AG04450 (cell line): ENCODE results near the gene SATB1. TPM values are rescaled to one million over a fixed set of nuclear protein-coding genes. Genes with fewer than 3 reads are reported as not detected.

Experiments used
- CTCF ChIA-PET: fragments of 300-600, 350-600 bp; formaldehyde crosslinking; extraction: SDS; loops from one replicate; lab custom pipeline; 2022; ENCODE audit warnings: antibody characterized with exemption, inconsistent platforms; lab: Charles Lee
- POLR2A ChIA-PET: fragments of 350-600 bp; formaldehyde crosslinking; extraction: SDS; loops from one replicate; lab custom pipeline; 2021; ENCODE audit warnings: antibody characterized with exemption, inconsistent platforms; lab: Yijun Ruan, JAX
- DNase-seq: peaks from one replicate; pipeline ENCODE4 v3.0.0-alpha.2; 2011; ENCODE audit warnings: low read depth, low spot score
- H3K27ac ChIP-seq: one replicate; pipeline ENCODE4 v1.5.1; 2012; ENCODE audit warnings: low read depth, low read length, control low read depth
- H3K27me3 ChIP-seq: one replicate; pipeline ENCODE4 v1.6.0; 2012; ENCODE audit warnings: low read length; ENCODE audit not compliant: control insufficient read depth, insufficient read depth
- H3K4me3 ChIP-seq: 2 replicates; pipeline ENCODE4 v1.5.1; 2011; ENCODE audit warnings: mild to moderate bottlenecking, low read depth, low read length, control low read depth
- H3K9me3 ChIP-seq: 2 replicates; pipeline ENCODE4 v1.5.1; 2012; ENCODE audit warnings: low read length; ENCODE audit not compliant: control insufficient read depth, insufficient read depth
- CTCF ChIP-seq: IDR thresholded peaks from 2 replicates; pipeline ENCODE4 v1.5.1; 2011; ENCODE audit warnings: low read depth, low read length, control low read depth, inconsistent platforms
- polyA plus RNA-seq: library from polyadenylated mRNA; depleted of rRNA; stranded (reverse); fragments of >200 nt; gene quantifications from 2 replicates; pipeline ENCODE4 v1.2.3, GENCODE V29; 2011

The SATB1 gene
- polyA plus RNA-seq, 1 experiment: 12.3 TPM

GRCh38 chr3:18447720-18448119, 22.6 kb upstream of the SATB1 start:
- no peak for TF ChIP-seq CTCF
- DNase-seq: no peak
- ChIA-PET POLR2A (no interaction called here), CTCF (no interaction called here)
- Histone ChIP-seq H3K4me3 (no peak overlapping the region), H3K9me3 (peaks cover 4% of the 10 kb centered on the region), H3K27ac (no peak overlapping the region), H3K27me3 (peaks cover 28% of the 10 kb centered on the region)

GRCh38 chr3:18446149-18446825, 21.1 kb upstream of the SATB1 start:
- POLR2A ChIA-PET: no interaction called here
- CTCF ChIA-PET: no interaction called here
- Histone ChIP-seq H3K27me3 (peaks cover 28% of the 10 kb centered on the region), H3K9me3 (peaks cover 4% of the 10 kb centered on the region), H3K4me3 (no peak overlapping the region), H3K27ac (no peak overlapping the region)
- no peak for TF ChIP-seq CTCF
- no peak for DNase-seq

DNA sequence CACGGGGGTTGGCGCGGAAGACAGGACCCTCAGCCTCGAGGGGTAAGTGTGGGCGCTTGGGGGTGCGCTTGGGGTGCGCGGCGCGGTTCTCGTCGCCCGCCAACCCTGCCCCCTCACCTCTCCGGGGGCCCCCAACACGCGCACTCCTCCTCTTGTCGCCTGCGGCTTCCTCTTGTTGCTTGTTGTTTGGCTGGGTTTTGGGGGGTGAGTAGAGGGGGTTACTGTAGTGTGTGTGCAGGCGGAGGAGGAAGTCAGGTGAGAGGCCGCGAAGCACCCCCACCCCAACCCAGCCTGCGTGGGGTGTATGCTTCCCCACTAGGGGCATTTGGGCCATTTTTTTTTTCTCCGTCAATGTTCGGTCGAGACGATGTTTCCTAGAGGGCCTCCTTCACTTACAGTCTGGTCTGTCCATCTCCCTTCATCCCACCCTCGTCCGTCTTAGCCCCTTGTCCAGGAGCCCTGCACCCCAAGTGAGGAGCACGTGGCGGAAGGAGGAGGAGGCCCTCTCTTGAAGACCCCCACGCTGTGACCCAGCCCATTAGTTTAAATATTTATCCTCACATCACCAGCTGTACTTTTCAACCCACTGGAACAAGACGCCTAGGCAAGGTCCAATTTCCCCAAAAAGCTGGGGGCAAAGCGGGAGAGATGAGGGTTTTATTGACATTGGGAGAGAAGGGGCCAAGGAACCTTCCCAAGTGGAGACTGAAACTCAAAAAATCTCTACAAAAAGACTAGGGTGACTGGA, 20.4 kb upstream of the SATB1 start:
- DNase-seq: no peak
- no peak overlapping the region for H3K27ac ChIP-seq
- peaks cover 28% of the 10 kb centered on the region for H3K27me3 ChIP-seq
- POLR2A ChIA-PET: interaction anchor here (0.6 kb wide), 1 partner anchor 22 kb away, joined by 3 read pairs; no protein-coding TSS in a partner anchor
- H3K4me3 ChIP-seq: peak overlapping the region; percentile 41
- CTCF ChIA-PET: interaction anchor here (0.8 kb wide), 1 partner anchor 12 kb away, joined by 3 read pairs; no protein-coding TSS in a partner anchor
- H3K9me3 ChIP-seq: peaks cover 4% of the 10 kb centered on the region
- no peak for TF ChIP-seq CTCF

GRCh38 chr3:18444595-18445400, 19.7 kb upstream of the SATB1 start:
- peaks cover 4% of the 10 kb centered on the region for H3K9me3 ChIP-seq
- H3K27ac ChIP-seq: no peak overlapping the region
- ChIA-PET CTCF (interaction anchor here (0.6 to 0.9 kb wide), 4 partner anchors 12 to 1843 kb away, joined by 3 to 4 read pairs (median 3); no protein-coding TSS in a partner anchor), POLR2A (interaction anchor here (0.6 kb wide), 1 partner anchor 22 kb away, joined by 3 read pairs; no protein-coding TSS in a partner anchor)
- 0 out of 2 replicates have a peak, but pooled peaks have one; percentile 17 for TF ChIP-seq CTCF
- peak overlapping the region; percentile 51 for H3K4me3 ChIP-seq
- no peak for DNase-seq
- H3K27me3 ChIP-seq: peaks cover 28% of the 10 kb centered on the region
